Measurements from ENCODE around the gene C10orf120. TPM values are rescaled to one million over a fixed set of nuclear protein-coding genes. Genes with fewer than 3 reads are reported as not detected.

The C10orf120 gene
- polyA plus RNA-seq, 1 experiment = not detected

DNA sequence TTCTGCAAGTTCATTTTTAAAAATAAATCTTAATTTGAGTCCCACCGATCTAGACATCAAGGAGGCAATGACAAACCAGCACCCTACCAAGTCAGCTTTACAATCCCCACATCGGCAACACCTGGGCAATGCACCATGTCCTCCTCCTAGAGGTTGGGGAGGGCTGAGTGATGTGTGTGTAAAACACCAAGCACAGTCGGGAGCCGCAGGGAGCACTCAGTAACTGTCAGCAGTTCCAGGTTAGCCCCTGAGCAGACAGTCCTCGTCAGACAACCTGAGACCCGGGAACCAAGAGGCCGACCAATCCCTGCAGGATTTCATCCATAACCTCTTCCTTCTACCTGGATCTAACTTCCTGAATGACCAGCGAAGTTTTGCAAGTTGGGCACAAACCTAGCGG, 15.9 kb upstream of the C10orf120 start:
- TF ChIP-seq, protein P1, sequence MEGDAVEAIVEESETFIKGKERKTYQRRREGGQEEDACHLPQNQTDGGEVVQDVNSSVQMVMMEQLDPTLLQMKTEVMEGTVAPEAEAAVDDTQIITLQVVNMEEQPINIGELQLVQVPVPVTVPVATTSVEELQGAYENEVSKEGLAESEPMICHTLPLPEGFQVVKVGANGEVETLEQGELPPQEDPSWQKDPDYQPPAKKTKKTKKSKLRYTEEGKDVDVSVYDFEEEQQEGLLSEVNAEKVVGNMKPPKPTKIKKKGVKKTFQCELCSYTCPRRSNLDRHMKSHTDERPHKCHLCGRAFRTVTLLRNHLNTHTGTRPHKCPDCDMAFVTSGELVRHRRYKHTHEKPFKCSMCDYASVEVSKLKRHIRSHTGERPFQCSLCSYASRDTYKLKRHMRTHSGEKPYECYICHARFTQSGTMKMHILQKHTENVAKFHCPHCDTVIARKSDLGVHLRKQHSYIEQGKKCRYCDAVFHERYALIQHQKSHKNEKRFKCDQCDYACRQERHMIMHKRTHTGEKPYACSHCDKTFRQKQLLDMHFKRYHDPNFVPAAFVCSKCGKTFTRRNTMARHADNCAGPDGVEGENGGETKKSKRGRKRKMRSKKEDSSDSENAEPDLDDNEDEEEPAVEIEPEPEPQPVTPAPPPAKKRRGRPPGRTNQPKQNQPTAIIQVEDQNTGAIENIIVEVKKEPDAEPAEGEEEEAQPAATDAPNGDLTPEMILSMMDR (IDR thresholded peaks at IDR 0.05; ENCODE audit: insufficient read depth, low read depth, low read length) = no peak
- CTCF ChIA-PET = no interaction called here
- H3K27me3 ChIP-seq (ENCODE audit: control insufficient read depth, insufficient read depth, low read length) = no peaks in the 10 kb centered on the region; the same call in 1 of the 2 replicates
- no peak for DNase-seq (ENCODE audit: low read depth)
- no peak overlapping the region for H3K4me3 ChIP-seq (ENCODE audit: low read depth, low read length)
- POLR2A ChIA-PET = no interaction called here
- H3K36me3 ChIP-seq (ENCODE audit: control insufficient read depth, insufficient read depth, low read length) = no peaks in the 10 kb centered on the region

- no peaks in the 10 kb centered on the region for H3K36me3 ChIP-seq (ENCODE audit: control insufficient read depth, insufficient read depth, low read length)
- H3K27me3 ChIP-seq (ENCODE audit: control insufficient read depth, insufficient read depth, low read length) = no peaks in the 10 kb centered on the region
- TF ChIP-seq, protein P1 (IDR thresholded peaks at IDR 0.05; ENCODE audit: insufficient read depth, low read depth, low read length) = no peak
- no peak for DNase-seq (ENCODE audit: low read depth)
- ChIA-PET CTCF (interaction anchor here (1.9 kb wide), 1 partner anchor 9 kb away, joined by 6 read pairs; no protein-coding TSS in a partner anchor), POLR2A (no interaction called here)
- no peak overlapping the region for H3K4me3 ChIP-seq (ENCODE audit: low read depth, low read length)
Observed at GRCh38 chr10:122713091-122713885, 13.6 kb upstream of the C10orf120 start.

- H3K4me3 ChIP-seq (ENCODE audit: low read depth, low read length) = no peak overlapping the region
- no peaks in the 10 kb centered on the region for H3K36me3 ChIP-seq (ENCODE audit: control insufficient read depth, insufficient read depth, low read length)
- ChIA-PET POLR2A (no interaction called here), CTCF (no interaction called here)
- DNase-seq (ENCODE audit: low read depth) = no peak
- no peaks in the 10 kb centered on the region for H3K27me3 ChIP-seq (ENCODE audit: control insufficient read depth, insufficient read depth, low read length)
- TF ChIP-seq, protein P1 (IDR thresholded peaks at IDR 0.05; ENCODE audit: insufficient read depth, low read depth, low read length) = no peak
Observed at GRCh38 chr10:122710576-122710975, 10.9 kb upstream of the C10orf120 start.

GRCh38 chr10:122709971-122710370, 10.3 kb upstream of the C10orf120 start:
- ChIA-PET POLR2A (no interaction called here), CTCF (no interaction called here)
- Histone ChIP-seq H3K27me3 (ENCODE audit: control insufficient read depth, insufficient read depth, low read length) (no peaks in the 10 kb centered on the region), H3K36me3 (ENCODE audit: control insufficient read depth, insufficient read depth, low read length) (no peaks in the 10 kb centered on the region), H3K4me3 (ENCODE audit: low read depth, low read length) (no peak overlapping the region)
- TF ChIP-seq, protein P1 (IDR thresholded peaks at IDR 0.05; ENCODE audit: insufficient read depth, low read depth, low read length) = no peak
- no peak for DNase-seq (ENCODE audit: low read depth)

DNA sequence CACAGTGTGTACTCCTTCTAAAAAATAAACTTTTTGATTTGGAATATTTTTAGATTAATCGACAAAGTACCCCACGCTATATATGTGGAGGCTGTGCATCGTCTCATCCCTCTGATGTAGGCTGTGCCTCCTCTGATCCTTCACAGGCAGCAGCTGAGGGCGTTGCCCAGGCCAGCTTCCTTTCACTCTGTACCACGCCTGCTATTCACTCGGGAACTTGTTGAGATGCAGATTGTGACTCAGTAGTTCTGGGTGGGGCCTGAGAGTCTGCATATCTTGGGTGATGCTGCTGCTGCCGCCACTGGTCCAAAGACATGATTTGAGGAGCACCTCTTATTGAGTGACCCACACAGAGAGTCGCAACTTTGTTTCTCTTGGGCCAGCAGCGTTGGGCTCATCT, 7.9 kb upstream of the C10orf120 start:
- DNase-seq (ENCODE audit: low read depth) = no peak
- CTCF ChIA-PET = no interaction called here
- TF ChIP-seq, protein P1 (IDR thresholded peaks at IDR 0.05; ENCODE audit: insufficient read depth, low read depth, low read length) = no peak
- Histone ChIP-seq H3K4me3 (ENCODE audit: low read depth, low read length) (no peak overlapping the region), H3K36me3 (ENCODE audit: control insufficient read depth, insufficient read depth, low read length) (no peaks in the 10 kb centered on the region), H3K27me3 (ENCODE audit: control insufficient read depth, insufficient read depth, low read length) (no peaks in the 10 kb centered on the region)
- POLR2A ChIA-PET = no interaction called here

Data from BJ (cell line).